Kidney (tissue), 11 donors: ENCODE results near the gene PSG6. TPM values are rescaled to one million over a fixed set of nuclear protein-coding genes. Genes with fewer than 3 reads are reported as not detected.
"Not testable (repeated sequence)": the region's sequence is repeated elsewhere in the genome, so short reads cannot be mapped to it uniquely, and the experiment has no call there.

ENCODE experiments used
- DNase-seq, 5 donors: peaks; one replicate each; pipeline ENCODE4 v3.0.0-alpha.2; 2013 to 2020
- FAIRE-seq: peaks from 2 replicates; lab custom pipeline; 2012; peaks lifted over from hg19 to GRCh38; lab: Jason Lieb, UNC
- H3K27ac ChIP-seq, 2 donors: one replicate each; pipeline ENCODE4 v1.7.0; 2013; ENCODE audit warnings: low read depth in 2 of 2, low read length in 2 of 2, inconsistent platforms in 1 of 2
- H3K27me3 ChIP-seq: one replicate; pipeline ENCODE4 v1.7.1; 2013; ENCODE audit warnings: low read length, inconsistent platforms; ENCODE audit not compliant: control insufficient read depth, insufficient read depth
- H3K36me3 ChIP-seq, 3 donors: one replicate each; pipeline versions ENCODE4 v1.7.0 to v1.7.1; 2013; ENCODE audit warnings: low read length in 3 of 3, control low read depth in 1 of 3, inconsistent platforms in 1 of 3; ENCODE audit not compliant: insufficient read depth in 3 of 3, control insufficient read depth in 2 of 3
- H3K4me1 ChIP-seq, 3 donors: one replicate each; pipeline versions ENCODE4 v1.7.0 to v1.7.1; 2013; ENCODE audit warnings: low read length in 3 of 3, inconsistent platforms in 1 of 3, low read depth in 1 of 3; ENCODE audit not compliant: control insufficient read depth in 2 of 3, insufficient read depth in 2 of 3
- H3K4me3 ChIP-seq, 3 donors: one replicate each; pipeline versions ENCODE4 v1.7.0 to v1.8.1; 2013; ENCODE audit warnings: low read length in 3 of 3, control low read depth in 1 of 3, inconsistent platforms in 1 of 3
- H3K9ac ChIP-seq, 3 donors: one replicate each; pipeline versions ENCODE4 v1.7.0 to v1.7.1; 2013; ENCODE audit warnings: low read length in 3 of 3, control low read depth in 1 of 3, inconsistent platforms in 1 of 3
- H3K9me3 ChIP-seq, 3 donors: one replicate each; pipeline versions ENCODE4 v1.7.0 to v1.7.1; 2013; ENCODE audit warnings: low read length in 3 of 3, control low read depth in 1 of 3, inconsistent platforms in 1 of 3; ENCODE audit not compliant: control insufficient read depth in 2 of 3, insufficient read depth in 1 of 3
- intact Hi-C: fragments of 100-400 bp; cut with DNase I; formaldehyde crosslinking; loops from one replicate; pipeline ENCODE4 v1.11.1; 2022
- polyA plus RNA-seq: library from polyadenylated mRNA; stranded (reverse); fragments of 350-450 nt; fragmentation: Illumina TruSeq; extraction: RNeasy Lipid Tissue Mini Kit (QIAGEN cat#74804); gene quantifications from one replicate; pipeline ENCODE4 v1.2.3, GENCODE V29; 2014; ENCODE audit warnings: low read depth, low replicate concordance; ENCODE audit not compliant: insufficient read depth
- total RNA-seq: library from RNA; stranded (reverse); fragmentation: NEBNext Ultra II Directional; extraction: Animal tissue kit (Norgen Biotek cat#: 25700); gene quantifications from one replicate; pipeline ENCODE4 v1.2.1, GENCODE V29; 2021
- donor health status: control.
- donor health status: control.
- donor health status: DM: yes; HTN: yes; CAD: no.
- donor health status: Normal renal cell carcinoma (clear cell type).

PSG6 gene
- total and polyA plus RNA-seq, 2 donors from 2014 or later: not detected

GRCh38 chr19:42899110-42899509, 18.6 kb downstream of the PSG6 start:
- FAIRE-seq, H3K27me3 ChIP-seq, H3K36me3 ChIP-seq, H3K27ac ChIP-seq, H3K9me3 ChIP-seq, DNase-seq, H3K4me3 ChIP-seq, H3K4me1 ChIP-seq, H3K9ac ChIP-seq, intact Hi-C loops: not testable (repeated sequence)

- DNase-seq, H3K36me3 ChIP-seq, FAIRE-seq, H3K27me3 ChIP-seq, H3K27ac ChIP-seq, intact Hi-C loops, H3K4me3 ChIP-seq, H3K4me1 ChIP-seq, H3K9ac ChIP-seq, H3K9me3 ChIP-seq: not testable (repeated sequence)
Observed at GRCh38 chr19:42898656-42899055, 19.0 kb downstream of the PSG6 start.

- H3K27ac ChIP-seq, H3K36me3 ChIP-seq, FAIRE-seq, H3K4me1 ChIP-seq, DNase-seq, H3K9me3 ChIP-seq, H3K4me3 ChIP-seq, intact Hi-C loops, H3K9ac ChIP-seq, H3K27me3 ChIP-seq: not testable (repeated sequence)
Observed at GRCh38 chr19:42897729-42898128, 20.0 kb downstream of the PSG6 start.

GRCh38 chr19:42890446-42890845, 27.2 kb downstream of the PSG6 start:
- H3K27me3 ChIP-seq, H3K9ac ChIP-seq, FAIRE-seq, H3K27ac ChIP-seq, H3K9me3 ChIP-seq, H3K36me3 ChIP-seq, H3K4me3 ChIP-seq, intact Hi-C loops, H3K4me1 ChIP-seq, DNase-seq: not testable (repeated sequence)

GRCh38 chr19:42887876-42888445, 29.7 kb downstream of the PSG6 start:
- DNase-seq, H3K4me3 ChIP-seq, intact Hi-C loops, H3K4me1 ChIP-seq, H3K9ac ChIP-seq, H3K27me3 ChIP-seq, H3K27ac ChIP-seq, H3K36me3 ChIP-seq, FAIRE-seq, H3K9me3 ChIP-seq: not testable (repeated sequence)

GRCh38 chr19:42882730-42883129, 35.0 kb downstream of the PSG6 start:
- H3K36me3 ChIP-seq, H3K4me1 ChIP-seq, H3K9me3 ChIP-seq, H3K4me3 ChIP-seq, DNase-seq, H3K27me3 ChIP-seq, intact Hi-C loops, FAIRE-seq, H3K9ac ChIP-seq, H3K27ac ChIP-seq: not testable (repeated sequence)

- H3K4me1 ChIP-seq, intact Hi-C loops, H3K27me3 ChIP-seq, H3K27ac ChIP-seq, FAIRE-seq, H3K4me3 ChIP-seq, DNase-seq, H3K9ac ChIP-seq, H3K36me3 ChIP-seq, H3K9me3 ChIP-seq: not testable (repeated sequence)
Observed at GRCh38 chr19:42882010-42882409, 35.7 kb downstream of the PSG6 start.

GRCh38 chr19:42881279-42881678, 36.4 kb downstream of the PSG6 start:
- FAIRE-seq, H3K4me1 ChIP-seq, intact Hi-C loops: not testable (repeated sequence)

More at GRCh38 chr19:42881279-42881678, 36.4 kb downstream of the PSG6 start:
- not testable (repeated sequence) for H3K9me3 ChIP-seq, H3K4me3 ChIP-seq, H3K27me3 ChIP-seq, H3K9ac ChIP-seq, H3K27ac ChIP-seq, H3K36me3 ChIP-seq
- peak in 1 of 5 donors; percentile 65 for DNase-seq
